WTC11 (cell line): ENCODE results near the gene TIAM2. TPM values are rescaled to one million over a fixed set of nuclear protein-coding genes. Genes with fewer than 3 reads are reported as not detected.

Experiments used
- ATAC-seq: fragments of 200-7000 bp; cut with Tn5 transposase; 2 replicates; pipeline ENCODE4 v1.10.0; 2021; ENCODE audit warnings: mild to moderate bottlenecking, moderate library complexity
- CTCF ChIA-PET: fragments of 300-600 bp; sonication (Branson Sonifier 250); formaldehyde crosslinking; loops from one replicate; lab custom pipeline; 2021; ENCODE audit warnings: antibody characterized with exemption; lab: Charles Lee
- POLR2A ChIA-PET: fragments of 350-600 bp; sonication (Branson Sonifier 250); formaldehyde crosslinking; loops from one replicate; lab custom pipeline; 2021; ENCODE audit warnings: antibody characterized with exemption; lab: Charles Lee
- DNase-seq: peaks from one replicate; pipeline ENCODE4 v3.0.0; 2021; ENCODE audit warnings: low spot score
- H3K27ac Mint-ChIP-seq: 2 replicates; pipeline ENCODE4 v1.8.0; 2021; ENCODE audit warnings: mixed read lengths
- H3K27me3 Mint-ChIP-seq: 2 replicates; pipeline ENCODE4 v1.8.0; 2021; ENCODE audit warnings: low read depth, mild to moderate bottlenecking, moderate library complexity, mixed read lengths
- H3K36me3 Mint-ChIP-seq: 2 replicates; pipeline ENCODE4 v1.8.0; 2021; ENCODE audit warnings: mixed read lengths
- H3K4me1 Mint-ChIP-seq: 2 replicates; pipeline ENCODE4 v1.8.0; 2022; ENCODE audit warnings: mixed read lengths
- H3K4me3 Mint-ChIP-seq: 2 replicates; pipeline ENCODE4 v1.8.0; 2021; ENCODE audit warnings: mild to moderate bottlenecking, moderate library complexity, mixed read lengths
- H3K9me3 Mint-ChIP-seq: 2 replicates; pipeline ENCODE4 v1.8.0; 2021; ENCODE audit warnings: mixed read lengths
- CBFB ChIP-seq: sonication (generic); formaldehyde crosslinking; IDR thresholded peaks from 2 replicates; pipeline ENCODE4 v1.8.1; 2022; ENCODE audit warnings: mild to moderate bottlenecking, low read depth, missing genetic modification reagents
- CREB1 ChIP-seq: sonication (generic); formaldehyde crosslinking; IDR thresholded peaks from 2 replicates; pipeline ENCODE4 v1.8.0; 2023; ENCODE audit warnings: mild to moderate bottlenecking, missing genetic modification reagents
- CREM ChIP-seq: sonication (generic); formaldehyde crosslinking; IDR thresholded peaks from 2 replicates; pipeline ENCODE4 v1.8.1; 2022; ENCODE audit warnings: mild to moderate bottlenecking, missing genetic modification reagents, moderate library complexity
- E2F4 ChIP-seq: sonication (generic); formaldehyde crosslinking; IDR thresholded peaks from 2 replicates; pipeline ENCODE4 v1.8.1; 2022; ENCODE audit warnings: low read depth, mild to moderate bottlenecking, moderate library complexity, missing genetic modification reagents, borderline replicate concordance
- E2F5 ChIP-seq: sonication (generic); formaldehyde crosslinking; IDR thresholded peaks from 2 replicates; pipeline ENCODE4 v1.8.1; 2022; ENCODE audit warnings: mild to moderate bottlenecking, moderate library complexity, missing genetic modification reagents
- EMX1 ChIP-seq: fragments of 250-450 bp; sonication (Bioruptor Pico); IDR thresholded peaks from 2 replicates; pipeline ENCODE4 v1.8.0; 2021; ENCODE audit warnings: mild to moderate bottlenecking
- ETV6 ChIP-seq: sonication (generic); formaldehyde crosslinking; IDR thresholded peaks from 2 replicates; pipeline ENCODE4 v1.8.1; 2022; ENCODE audit warnings: mild to moderate bottlenecking, missing genetic modification reagents
- FOXJ3 ChIP-seq: sonication (generic); formaldehyde crosslinking; IDR thresholded peaks from 2 replicates; pipeline ENCODE4 v1.9.0; 2021; ENCODE audit warnings: missing genetic modification reagents, mild to moderate bottlenecking, borderline replicate concordance
- FOXP4 ChIP-seq: sonication (generic); formaldehyde crosslinking; IDR thresholded peaks from 2 replicates; pipeline ENCODE4 v1.8.0; 2022; ENCODE audit warnings: mild to moderate bottlenecking, missing genetic modification reagents
- GTF2I ChIP-seq: fragments of 250-450 bp; sonication (Bioruptor Pico); conservative IDR thresholded peaks from 2 replicates; pipeline ENCODE4 v1.4.0; 2021; ENCODE audit warnings: mild to moderate bottlenecking
- HMGA2 ChIP-seq: fragments of 250-450 bp; sonication (Bioruptor Pico); IDR thresholded peaks from 2 replicates; pipeline ENCODE4 v1.4.0; 2021; ENCODE audit warnings: mild to moderate bottlenecking, moderate library complexity
- MAX ChIP-seq: sonication (generic); formaldehyde crosslinking; IDR thresholded peaks from 2 replicates; pipeline ENCODE4 v1.8.0; 2022; ENCODE audit warnings: mild to moderate bottlenecking, missing genetic modification reagents
- NFE2L1 ChIP-seq: sonication (generic); formaldehyde crosslinking; IDR thresholded peaks from 2 replicates; pipeline ENCODE4 v1.8.1; 2023; ENCODE audit warnings: missing genetic modification reagents
- NR1H2 ChIP-seq: sonication (generic); formaldehyde crosslinking; IDR thresholded peaks from 2 replicates; pipeline ENCODE4 v1.9.0; 2021; ENCODE audit warnings: mild to moderate bottlenecking, moderate library complexity, missing genetic modification reagents
- ZMAT4 ChIP-seq: fragments of 250-450 bp; sonication (Bioruptor Pico); IDR thresholded peaks from 2 replicates; pipeline ENCODE4 v1.9.0; 2021; ENCODE audit warnings: mild to moderate bottlenecking
- ZNF121 ChIP-seq: sonication (generic); formaldehyde crosslinking; IDR thresholded peaks from 2 replicates; pipeline ENCODE4 v1.8.0; 2023; ENCODE audit warnings: missing genetic modification reagents
- ZNF232 ChIP-seq: sonication (generic); formaldehyde crosslinking; IDR thresholded peaks from 2 replicates; pipeline ENCODE4 v1.8.0; 2022; ENCODE audit warnings: mild to moderate bottlenecking, missing genetic modification reagents
- ZNF396 ChIP-seq: fragments of 250-450 bp; sonication (Bioruptor Pico); IDR thresholded peaks from 2 replicates; pipeline ENCODE4 v1.8.0; 2021; ENCODE audit warnings: mild to moderate bottlenecking, moderate library complexity, borderline replicate concordance
- ZNF532 ChIP-seq: fragments of 250-450 bp; sonication (Bioruptor Pico); IDR thresholded peaks from 2 replicates; pipeline ENCODE4 v1.9.0; 2021; ENCODE audit warnings: mild to moderate bottlenecking, borderline replicate concordance
- ZNF671 ChIP-seq: fragments of 250-450 bp; sonication (Bioruptor Pico); IDR thresholded peaks from 2 replicates; pipeline ENCODE4 v1.8.0; 2021; ENCODE audit warnings: mild to moderate bottlenecking
- ZSCAN18 ChIP-seq: fragments of 250-450 bp; sonication (Bioruptor Pico); IDR thresholded peaks from 2 replicates; pipeline ENCODE4 v2.1.2; 2022; ENCODE audit warnings: mild to moderate bottlenecking, moderate library complexity
- total RNA-seq: library from RNA; stranded (reverse); gene quantifications from 3 replicates; pipeline ENCODE4 v1.2.3, GENCODE V29; 2021

TIAM2 gene
- total RNA-seq, 1 experiment from 2014 or later = 15.1 TPM

GRCh38 chr6:155223646-155224451 is 228.7 kb downstream of the TIAM2 start:
- H3K9me3 Mint-ChIP-seq = 0 out of 2 replicates have a peak, but pooled peaks cover 3% of the 10 kb centered on the region
- no peak for ATAC-seq

GRCh38 chr6:155224618-155225017 is 229.5 kb downstream of the TIAM2 start:
- Mint-ChIP-seq H3K27ac (no peak overlapping the region), H3K9me3 (peaks cover 8% of the 10 kb centered on the region)
- no peak for ATAC-seq

More at GRCh38 chr6:155223646-155224451, 228.7 kb downstream of the TIAM2 start:
- no peak for DNase-seq
- ChIA-PET CTCF (interaction anchor here (1.4 to 2.2 kb wide), 3 partner anchors 10 to 295 kb away, joined by 4 to 7 read pairs (median 5); no protein-coding TSS in a partner anchor), POLR2A (no interaction called here)
- Mint-ChIP-seq H3K27ac (peak overlapping the region; percentile 37; the same call in 1 of the 2 replicates), H3K4me1 (peaks cover 26% of the 10 kb centered on the region), H3K27me3 (no peaks in the 10 kb centered on the region), H3K4me3 (no peak overlapping the region), H3K36me3 (peaks cover 5% of the 10 kb centered on the region)
- TF ChIP-seq FOXJ3 (no peak), CREB1 (CRISPR knock-in tag) (no peak), GTF2I (CRISPR knock-in tag) (no peak), ZNF121 (no peak), CBFB (CRISPR knock-in tag) (no peak), ZNF396 (no peak), ZNF532 (CRISPR knock-in tag) (no peak)

More at GRCh38 chr6:155224618-155225017, 229.5 kb downstream of the TIAM2 start:
- ChIA-PET CTCF (interaction anchor here (2.2 kb wide), 1 partner anchor 296 kb away, joined by 5 read pairs; no protein-coding TSS in a partner anchor), POLR2A (no interaction called here)
- peaks cover 12% of the 10 kb centered on the region for H3K36me3 Mint-ChIP-seq
- H3K27me3 Mint-ChIP-seq = no peaks in the 10 kb centered on the region
- DNase-seq = no peak
- no peak overlapping the region for H3K4me3 Mint-ChIP-seq
- peaks cover 28% of the 10 kb centered on the region for H3K4me1 Mint-ChIP-seq
- no peak for TF ChIP-seq CREM
- TF ChIP-seq NFE2L1 = no peak
- TF ChIP-seq ETV6 (CRISPR knock-in tag) = no peak
- TF ChIP-seq E2F5 (CRISPR knock-in tag) = no peak
- no peak for TF ChIP-seq HMGA2 (CRISPR knock-in tag)
- TF ChIP-seq ZSCAN18 = no peak
- no peak for TF ChIP-seq FOXP4 (CRISPR knock-in tag)
- TF ChIP-seq ZMAT4 (CRISPR knock-in tag) = no peak
- no peak for TF ChIP-seq ZNF671
- TF ChIP-seq EMX1 (CRISPR knock-in tag) = no peak
- TF ChIP-seq ZNF232 = no peak
- TF ChIP-seq E2F4 (CRISPR knock-in tag) = no peak
- TF ChIP-seq MAX (CRISPR knock-in tag) = no peak
- TF ChIP-seq NR1H2 (CRISPR knock-in tag) = no peak
